ENCODE data around the gene PPM1H.
"Not testable (repeated sequence)": the region's sequence is repeated elsewhere in the genome, so short reads cannot be mapped to it uniquely, and the experiment has no call there.

Gene PPM1H

GRCh38 chr12:62943779-62944395 is 8.9 kb upstream of the PPM1H start:
- no peak for DNase-seq

GRCh38 chr12:62942316-62942715 is 7.4 kb upstream of the PPM1H start:
- DNase-seq: not testable (repeated sequence)

DNA sequence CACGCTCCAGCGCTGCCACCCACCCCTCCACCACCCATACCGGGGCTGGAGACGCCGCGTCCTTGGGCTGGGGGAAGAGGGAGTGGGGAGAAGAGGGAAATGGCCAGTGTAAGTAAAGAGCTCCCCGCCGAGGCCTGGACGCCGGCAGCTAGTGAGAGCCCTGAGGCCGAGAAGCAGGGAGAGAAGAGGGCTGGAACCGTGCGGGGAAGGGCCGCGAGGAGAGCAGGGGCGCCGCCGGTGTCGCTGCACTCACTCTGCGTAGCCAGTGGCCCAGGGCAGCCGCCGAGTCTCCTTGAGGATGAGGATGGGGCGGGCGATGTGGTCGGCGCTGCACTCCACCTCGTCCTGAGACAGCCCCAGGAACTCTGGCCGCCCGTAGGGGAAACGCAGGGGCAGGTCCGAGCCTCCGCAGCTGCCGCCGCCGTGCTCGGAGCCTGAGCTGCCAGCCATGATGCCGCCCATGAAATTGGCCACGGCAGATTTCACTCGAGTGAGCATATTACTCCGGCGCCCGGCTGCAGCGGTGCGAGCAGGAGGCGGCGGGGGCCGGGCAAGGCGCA is 631 bp downstream of the PPM1H start:
- DNase-seq: peak; percentile 43 to 79

DNA sequence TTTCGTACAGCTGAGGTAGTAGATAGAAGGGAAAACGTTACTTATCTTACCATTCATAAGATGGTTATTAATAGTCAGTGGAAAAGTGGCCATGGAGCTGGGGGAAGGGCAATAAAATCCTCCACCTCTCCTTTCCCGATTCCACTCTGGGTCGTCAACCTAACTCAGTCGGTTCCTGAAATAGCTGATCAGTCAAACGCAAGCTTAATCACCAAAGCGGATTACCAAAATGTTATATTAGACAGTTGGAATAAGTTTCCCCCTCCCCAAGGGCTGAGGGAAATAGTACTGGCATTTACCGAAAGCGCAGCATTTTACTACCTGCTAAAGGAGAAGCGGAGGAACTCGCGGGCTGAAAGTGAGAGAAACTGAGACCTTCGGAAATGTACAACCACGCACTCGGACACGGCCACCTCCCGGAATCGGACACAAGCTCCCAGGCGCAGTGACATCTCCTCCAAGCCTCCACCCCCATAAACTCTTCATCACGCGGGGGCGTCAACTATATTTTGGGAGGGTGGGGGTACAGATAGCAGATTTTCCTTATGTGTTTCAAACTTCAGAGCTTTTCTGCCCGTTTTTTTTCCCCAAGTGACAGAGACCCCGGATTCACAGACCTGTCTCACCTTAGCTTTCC is 1.2 kb downstream of the PPM1H start:
- peak in 1 of 2 experiments; percentile 76 for DNase-seq

GRCh38 chr12:62933220-62933601 is 1.7 kb downstream of the PPM1H start:
- peak; percentile 84 to 94 for DNase-seq

DNA sequence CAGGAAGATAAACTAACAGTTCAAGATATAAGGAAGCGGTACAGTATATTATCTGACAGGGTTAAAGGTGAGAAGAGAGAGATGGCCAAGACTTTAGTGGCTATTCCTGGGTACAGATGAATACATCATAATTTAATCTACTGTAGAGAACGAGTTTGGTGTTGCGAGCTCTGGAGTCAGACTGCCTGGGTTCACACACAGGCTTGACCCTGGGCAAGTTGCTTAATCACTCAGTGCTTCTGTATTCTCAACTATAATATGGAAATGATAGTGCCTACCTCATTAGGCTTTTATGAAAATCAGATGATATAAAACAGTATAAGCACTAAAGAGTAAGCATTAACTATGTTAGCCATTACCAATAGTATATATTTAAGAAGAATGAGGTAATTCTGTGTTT is 3.5 kb downstream of the PPM1H start:
- peak; percentile 44 to 69 for DNase-seq

GRCh38 chr12:62930546-62931425 is 4.2 kb downstream of the PPM1H start:
- no peak for DNase-seq

DNA sequence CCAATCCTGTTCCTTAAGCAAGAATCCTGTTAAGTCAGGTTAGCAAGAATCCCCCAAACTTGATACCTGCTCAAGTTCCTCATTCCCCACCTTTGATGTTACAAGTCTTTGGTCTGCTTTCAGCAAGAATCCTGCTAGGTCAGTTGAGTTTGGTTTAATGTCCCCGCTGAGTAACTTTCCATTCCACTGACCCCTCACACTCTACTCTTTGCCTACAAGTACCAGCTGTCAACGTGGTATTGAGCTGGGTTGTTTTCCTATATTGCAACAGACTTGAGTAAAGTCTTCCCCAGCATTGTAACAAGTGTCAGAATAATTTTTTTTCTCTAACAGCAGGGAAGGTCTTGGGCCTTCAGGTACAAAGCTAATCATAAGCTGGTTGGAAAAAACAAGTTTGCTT is 6.3 kb downstream of the PPM1H start:
- no peak for DNase-seq

DNA sequence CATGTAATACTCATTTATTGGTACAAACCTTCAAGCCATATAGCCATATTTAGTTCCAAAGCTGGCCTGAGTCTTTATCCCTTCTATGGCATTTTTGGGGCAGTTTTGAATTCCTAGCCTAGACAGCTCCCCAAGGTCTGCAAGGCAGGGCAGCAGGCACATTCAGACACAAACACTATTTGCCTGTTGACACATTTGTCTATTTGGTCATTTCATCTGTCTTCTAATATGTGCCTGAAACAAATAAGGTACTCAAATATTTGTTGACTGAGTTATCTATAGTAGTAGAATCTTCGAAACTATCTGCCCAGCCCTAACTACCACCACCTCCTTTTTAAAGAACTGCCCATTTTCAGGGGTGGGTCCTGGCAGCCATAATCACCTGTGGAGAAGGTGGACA is 9.3 kb downstream of the PPM1H start:
- no peak for DNase-seq

GRCh38 chr12:62924084-62924483 is 10.9 kb downstream of the PPM1H start:
- no peak for DNase-seq

- DNase-seq: peak; percentile 91 to 93
Observed at GRCh38 chr12:62922539-62922938, 12.4 kb downstream of the PPM1H start.

DNA sequence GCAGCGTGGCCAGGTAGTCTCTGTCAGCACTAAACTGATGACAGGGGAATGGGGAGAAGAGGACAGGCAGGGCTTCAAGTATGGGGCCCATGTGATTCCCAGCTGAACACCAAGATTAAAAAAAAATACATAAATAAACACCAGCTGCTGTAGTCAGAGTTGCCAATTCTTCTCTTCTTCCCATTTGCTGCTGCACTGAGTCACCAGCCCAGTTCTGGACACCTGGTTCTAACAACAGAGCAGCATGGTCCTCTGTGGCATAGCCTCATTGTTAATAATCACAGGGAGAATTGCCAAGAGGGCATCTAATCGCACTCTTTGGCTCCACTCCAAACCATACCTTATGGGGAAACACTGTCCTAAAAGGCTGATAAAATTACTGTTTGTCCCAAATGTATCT is 15.1 kb downstream of the PPM1H start:
- no peak for DNase-seq

DNA sequence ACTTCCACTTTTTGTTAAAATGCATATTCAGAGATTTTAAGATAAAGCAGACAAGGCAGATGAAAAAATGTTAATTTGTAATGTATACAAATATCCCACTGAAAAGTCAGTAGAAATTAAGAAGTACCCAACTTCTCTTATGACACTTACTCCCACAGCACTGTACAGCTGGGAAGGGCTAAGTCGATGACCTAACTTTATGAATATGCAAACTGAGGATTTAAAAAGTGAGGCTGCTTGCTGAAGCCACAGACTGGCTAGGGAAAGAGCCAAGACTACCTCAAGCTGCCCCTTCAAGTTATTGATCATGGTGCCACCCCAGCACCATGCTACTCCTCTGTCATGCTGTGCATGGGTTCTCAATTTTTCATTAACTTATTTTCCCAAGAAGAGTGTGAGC is 17.0 kb downstream of the PPM1H start:
- DNase-seq: peak in 1 of 2 experiments; percentile 55

DNA sequence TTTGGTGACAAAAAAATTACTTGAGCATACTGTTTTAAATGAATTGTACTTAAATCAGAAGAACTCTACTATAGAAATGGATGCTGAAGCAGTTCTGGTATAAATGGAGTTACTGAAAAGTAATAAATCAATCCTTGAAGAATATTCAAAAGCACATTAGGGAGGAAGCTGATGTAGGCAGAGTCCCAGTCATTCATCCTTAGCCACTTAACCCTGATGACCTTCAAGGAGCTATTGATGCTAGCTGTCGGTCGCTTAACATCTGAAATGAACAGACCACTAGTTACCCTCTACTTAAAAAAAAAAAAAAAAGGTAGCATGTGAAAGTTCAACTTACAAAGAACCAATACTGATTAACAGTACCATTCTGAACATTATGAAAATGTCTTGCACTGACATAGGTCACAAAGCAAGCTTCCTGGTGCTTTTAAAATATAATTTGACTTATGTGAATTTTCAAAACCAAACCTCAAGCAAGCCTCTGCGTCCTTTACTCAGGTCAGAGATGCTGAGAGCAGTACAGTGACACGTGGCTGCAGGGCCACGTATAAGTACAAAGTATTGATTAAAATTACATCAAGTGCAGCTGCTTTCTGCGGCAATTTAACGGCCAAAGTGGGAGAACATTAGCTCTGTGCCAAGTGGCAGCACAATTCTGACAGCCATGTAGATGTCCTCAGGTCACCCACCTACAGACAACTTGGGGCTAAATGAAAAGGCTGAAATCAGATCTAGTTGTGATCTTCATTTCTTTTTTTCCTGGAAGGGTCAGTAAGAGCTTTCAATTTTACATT is 18.1 kb downstream of the PPM1H start:
- DNase-seq: no peak

GRCh38 chr12:62915204-62915529 is 19.8 kb downstream of the PPM1H start:
- no peak for DNase-seq

DNA sequence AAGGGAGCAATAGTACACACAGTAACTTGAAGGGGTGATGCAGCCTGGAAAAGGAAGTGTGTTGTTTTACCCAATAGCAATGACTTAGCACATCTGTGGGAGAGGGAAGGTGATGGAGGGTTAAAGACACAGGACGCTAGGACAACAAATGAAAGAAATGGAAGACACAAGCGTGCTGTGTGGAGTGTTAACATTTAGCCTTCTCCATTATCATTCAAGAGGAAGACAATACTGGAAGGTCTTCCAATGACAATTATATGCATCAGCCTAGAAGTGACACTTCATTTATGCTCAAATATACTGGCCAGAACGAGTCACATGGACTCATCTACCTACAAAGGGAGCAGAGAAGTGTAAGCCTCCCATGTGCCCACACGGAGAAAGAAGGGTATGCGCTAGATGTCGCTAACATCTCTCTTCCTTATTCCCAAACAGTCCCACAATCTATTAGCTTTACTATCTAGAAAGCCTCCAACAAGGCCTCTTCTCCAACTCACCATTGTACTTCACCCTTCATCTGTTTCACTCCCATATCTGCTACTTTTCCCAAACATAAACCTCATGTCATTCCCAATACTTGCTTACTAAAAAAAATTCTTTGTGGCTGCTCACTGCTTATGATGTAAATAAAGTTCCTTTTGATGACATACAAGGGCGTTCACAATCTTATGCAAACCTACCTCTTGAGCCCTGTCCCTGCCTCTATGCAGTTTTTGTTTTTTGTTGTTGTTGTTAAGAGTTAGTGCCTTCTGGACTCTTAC is 20.3 kb downstream of the PPM1H start:
- DNase-seq: no peak

- DNase-seq: no peak
Observed at GRCh38 chr12:62913380-62913779, 21.6 kb downstream of the PPM1H start.

GRCh38 chr12:62912644-62913043 is 22.3 kb downstream of the PPM1H start:
- DNase-seq: peak in 1 of 2 experiments; percentile 31

DNA sequence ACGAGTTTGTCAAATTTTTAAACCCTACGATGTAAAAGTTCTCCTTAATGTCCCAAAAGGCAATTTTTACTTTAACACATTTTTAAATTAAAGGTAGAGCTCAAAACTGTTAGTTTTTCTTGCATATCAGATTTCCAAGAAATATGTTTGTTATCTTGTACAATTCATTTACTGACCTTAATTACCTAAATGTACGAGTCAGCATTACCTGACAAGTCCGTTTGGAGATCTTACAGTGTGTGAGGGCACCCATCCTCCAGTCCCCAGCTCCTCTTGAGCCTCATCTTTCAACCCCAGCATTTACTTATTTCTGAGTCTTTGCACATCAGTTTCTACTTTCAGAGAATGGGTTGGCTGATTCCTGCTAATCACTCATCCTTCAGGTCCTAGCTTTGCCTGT is 23.7 kb downstream of the PPM1H start:
- DNase-seq: no peak

- peak; percentile 86 for DNase-seq
Observed at GRCh38 chr12:62910549-62911169, 24.3 kb downstream of the PPM1H start.

- no peak for DNase-seq
Observed at GRCh38 chr12:62909340-62909739, 25.6 kb downstream of the PPM1H start.

DNA sequence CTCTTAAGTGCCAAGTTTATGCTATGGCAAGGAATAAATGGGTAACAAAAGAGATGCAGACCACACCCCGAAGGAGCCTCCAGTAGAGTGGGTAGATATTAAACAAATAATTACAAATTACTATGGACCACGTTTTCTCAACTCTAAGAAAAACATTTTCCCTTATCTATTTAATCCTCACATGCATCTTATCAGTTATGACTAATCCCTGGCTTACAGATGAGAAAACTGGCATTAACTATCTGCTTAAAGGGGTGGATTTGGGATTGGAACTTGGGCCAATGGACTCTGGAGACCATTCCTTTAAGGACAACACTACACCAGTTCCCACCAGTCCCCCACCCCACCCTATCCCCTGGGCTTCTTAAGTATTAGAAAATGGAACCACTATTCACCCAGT is 26.3 kb downstream of the PPM1H start:
- DNase-seq: no peak
